Stimulated activated CD8-positive, alpha-beta memory T cell treated with anti-CD3 and anti-CD28 coated beads, Interleukin-2, amount 100 ng/mL, for 48 hours (primary cell): ENCODE data around the gene FARSB.
A peak's percentile ranks its signal among the peaks of the same experiment; 100 is the strongest.
"Not testable (repeated sequence)": the region's sequence is repeated elsewhere in the genome, so short reads cannot be mapped to it uniquely, and the experiment has no call there.

Source experiments
- DNase-seq, 2 donors: peaks; one replicate each; pipeline ENCODE4 v3.0.0-alpha.2; 2020; ENCODE audit warnings: low read depth in 2 of 2

Gene FARSB

GRCh38 chr2:222655787-222656525, at the start of gene FARSB:
FARSB (minus strand) TSS chr2:222656092; CDS start chr2:222656073, 19 bp downstream.
- DNase-seq, result peak; percentile 84 to 87

GRCh38 chr2:222703886-222704285, 48.0 kb upstream of the FARSB start:
- no peak for DNase-seq

- DNase-seq, result no peak
Measured at GRCh38 chr2:222703091-222703490, 47.2 kb upstream of the FARSB start.

GRCh38 chr2:222701721-222702131, 45.8 kb upstream of the FARSB start:
- no peak for DNase-seq

- DNase-seq, result no peak
Measured at GRCh38 chr2:222701233-222701632, 45.3 kb upstream of the FARSB start.

- DNase-seq, result no peak
Measured at GRCh38 chr2:222698276-222698675, 42.4 kb upstream of the FARSB start.

GRCh38 chr2:222693837-222694236, 37.9 kb upstream of the FARSB start:
- DNase-seq, result no peak

GRCh38 chr2:222693413-222693812, 37.5 kb upstream of the FARSB start:
- DNase-seq, result not testable (repeated sequence)

GRCh38 chr2:222690564-222691200, 34.8 kb upstream of the FARSB start:
- peak; percentile 49 to 66 for DNase-seq

GRCh38 chr2:222689322-222689721, 33.4 kb upstream of the FARSB start:
- DNase-seq, result no peak

- DNase-seq, result no peak
Measured at GRCh38 chr2:222688917-222689316, 33.0 kb upstream of the FARSB start.

- DNase-seq, result no peak
Measured at GRCh38 chr2:222686086-222686750, 30.3 kb upstream of the FARSB start.

- no peak for DNase-seq
Measured at GRCh38 chr2:222683805-222684204, 27.9 kb upstream of the FARSB start.

GRCh38 chr2:222677981-222678380, 22.1 kb upstream of the FARSB start:
- DNase-seq, result no peak

GRCh38 chr2:222673883-222674282, 18.0 kb upstream of the FARSB start:
- DNase-seq, result no peak

GRCh38 chr2:222673273-222673672, 17.4 kb upstream of the FARSB start:
- DNase-seq, result no peak

GRCh38 chr2:222672068-222672401, 16.1 kb upstream of the FARSB start:
- DNase-seq, result no peak

GRCh38 chr2:222671259-222672067, 15.6 kb upstream of the FARSB start, which contains the start of gene MOGAT1:
MOGAT1 (plus strand) TSS chr2:222671658; CDS start chr2:222671786, 128 bp downstream.
- peak in 1 of 2 donors; percentile 2 for DNase-seq

- no peak for DNase-seq
Measured at GRCh38 chr2:222670191-222671038, 14.5 kb upstream of the FARSB start.

- DNase-seq, result no peak
Measured at GRCh38 chr2:222669353-222669752, 13.5 kb upstream of the FARSB start.
